ENCODE data around the gene RMND5B.
A peak's percentile ranks its signal among the peaks of the same experiment; 100 is the strongest.
"Not testable (repeated sequence)": the region's sequence is repeated elsewhere in the genome, so short reads cannot be mapped to it uniquely, and the experiment has no call there.

RMND5B gene

DNA sequence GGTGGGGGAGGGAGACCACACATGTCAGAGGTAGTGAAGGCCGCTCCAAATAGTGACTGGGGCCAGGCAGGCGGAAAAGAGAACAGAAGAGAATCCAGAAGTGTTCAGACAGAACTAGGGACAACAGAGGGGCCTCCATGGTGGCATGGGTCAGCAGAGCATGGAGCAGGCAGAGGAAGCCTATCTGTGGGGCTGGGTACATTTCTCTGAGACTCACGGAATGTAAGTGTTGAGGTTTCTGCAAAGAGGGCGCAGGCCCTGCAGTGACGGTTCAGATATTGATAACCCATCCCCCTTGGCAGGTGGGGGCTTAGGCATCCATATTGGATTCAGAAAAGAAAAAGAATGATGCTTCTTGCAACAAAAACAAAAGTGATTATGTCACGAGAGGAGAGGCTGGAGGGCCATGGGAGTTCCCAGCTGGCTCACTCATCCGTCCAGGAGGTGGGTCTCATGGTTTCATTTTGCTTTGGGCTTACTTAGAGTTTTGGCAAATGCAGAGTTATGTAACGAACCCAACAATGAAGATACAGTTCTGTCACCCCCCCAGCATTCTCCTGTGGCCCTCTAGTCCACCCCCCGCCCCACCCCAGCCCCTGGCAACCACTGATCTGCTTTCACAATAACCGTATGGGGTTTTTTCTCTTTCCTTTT is 5.4 kb upstream of the RMND5B start:
- DNase-seq (ENCODE audit: low read depth): no peak

DNA sequence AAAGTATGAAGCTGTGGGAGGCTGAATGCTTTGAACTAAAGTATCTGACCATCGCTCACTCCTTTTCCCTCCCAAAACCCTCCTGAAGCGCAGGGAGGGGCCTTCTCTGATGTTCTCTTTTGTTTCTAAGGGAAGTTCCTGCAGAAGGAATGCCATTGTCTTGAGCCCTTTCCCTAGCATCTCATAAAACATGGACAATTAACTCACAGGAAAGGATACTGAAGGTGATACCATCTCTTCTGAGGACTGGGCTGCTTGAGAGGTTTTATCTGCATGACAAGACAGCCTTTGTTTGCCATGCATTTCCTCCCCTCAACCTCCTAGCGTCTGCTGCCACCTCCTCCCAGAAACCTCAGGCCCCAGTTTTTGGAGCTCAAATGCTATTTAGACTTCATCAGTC is 4.3 kb upstream of the RMND5B start:
- no peak for DNase-seq (ENCODE audit: low read depth)
- no peak overlapping the region for H3K4me3 ChIP-seq (ENCODE audit: low read depth, low read length)

More for the DNA sequence above, 5.4 kb upstream of the RMND5B start:
- no peak overlapping the region for H3K4me3 ChIP-seq (ENCODE audit: low read depth, low read length)

DNA sequence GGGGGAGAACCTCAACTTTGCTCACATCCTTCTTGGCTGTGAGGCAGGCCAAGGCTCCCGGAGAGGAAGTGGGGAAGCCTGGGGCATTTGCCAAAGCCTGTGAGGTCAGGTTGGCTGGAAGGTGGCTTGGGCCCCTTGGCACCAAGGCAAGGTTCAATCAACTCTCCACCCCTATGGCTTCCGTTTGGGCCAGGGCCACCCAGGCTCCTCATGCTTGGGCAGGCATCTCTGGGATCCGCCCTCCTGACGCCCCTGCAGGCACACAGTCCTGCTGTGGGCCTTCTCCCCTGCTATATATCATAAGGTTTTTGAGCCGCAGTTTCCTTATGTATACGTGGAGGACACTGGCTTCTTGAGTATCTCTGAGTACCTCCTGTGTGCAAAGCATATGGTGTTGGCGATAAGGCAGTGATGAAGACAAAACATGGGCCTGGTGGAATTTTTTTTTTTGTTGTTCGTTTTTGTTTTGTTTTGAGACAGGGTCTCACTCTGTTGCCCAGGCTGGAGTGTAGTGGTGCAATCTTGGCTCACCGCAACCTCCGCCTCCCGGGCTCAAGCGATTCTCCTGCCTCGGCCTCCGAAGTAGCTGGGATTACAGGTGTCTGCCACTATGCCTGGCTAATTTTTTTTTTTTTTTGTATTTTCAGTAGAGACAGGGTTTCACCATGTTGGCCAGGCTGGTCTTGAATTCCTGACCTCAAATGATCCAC is 3.4 kb upstream of the RMND5B start:
- DNase-seq (ENCODE audit: low read depth); H3K4me3 ChIP-seq (ENCODE audit: low read depth, low read length): not testable (repeated sequence)

DNA sequence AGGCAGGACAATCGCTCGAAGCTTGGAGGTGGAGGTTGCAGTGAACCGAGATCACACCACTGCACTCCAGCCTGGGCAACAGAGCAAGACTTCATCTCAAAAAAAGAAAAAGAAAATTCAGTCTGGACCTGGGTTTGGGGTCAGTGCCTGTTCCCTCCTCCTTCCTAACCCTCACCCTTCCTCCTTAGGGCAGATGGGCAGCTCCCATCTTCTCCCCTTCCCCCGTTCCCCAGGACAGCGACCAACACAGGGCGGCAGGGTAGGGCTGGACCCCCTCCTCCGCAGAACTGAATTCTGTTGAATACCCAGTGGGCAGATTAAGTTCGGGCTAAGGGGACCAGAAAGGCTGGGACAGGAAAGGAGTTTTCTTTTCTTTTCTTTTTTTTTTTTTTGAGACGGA is 1.5 kb upstream of the RMND5B start:
- DNase-seq (ENCODE audit: low read depth): no peak
- H3K4me3 ChIP-seq (ENCODE audit: low read depth, low read length): no peak overlapping the region

DNA sequence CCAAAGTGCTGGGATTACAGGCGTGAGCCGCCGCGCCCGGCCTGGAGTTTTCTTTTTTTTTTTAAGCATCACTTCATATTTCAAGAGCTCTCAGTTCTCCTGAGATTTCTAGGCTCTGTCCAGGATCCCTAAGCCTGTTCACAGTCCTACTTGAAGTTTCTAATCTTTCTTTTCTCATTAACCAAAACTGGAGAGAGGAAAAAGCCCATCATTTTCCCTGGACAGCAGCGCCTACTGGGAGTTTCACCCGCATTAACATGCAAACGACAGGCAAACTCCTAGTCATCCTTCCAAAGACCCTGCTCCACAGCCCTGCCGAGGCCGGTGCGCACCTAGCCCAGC is 609 bp upstream of the RMND5B start:
- peak overlapping the region; percentile 74 for H3K4me3 ChIP-seq (ENCODE audit: low read depth, low read length)
- not testable (repeated sequence) for DNase-seq (ENCODE audit: low read depth)

DNA sequence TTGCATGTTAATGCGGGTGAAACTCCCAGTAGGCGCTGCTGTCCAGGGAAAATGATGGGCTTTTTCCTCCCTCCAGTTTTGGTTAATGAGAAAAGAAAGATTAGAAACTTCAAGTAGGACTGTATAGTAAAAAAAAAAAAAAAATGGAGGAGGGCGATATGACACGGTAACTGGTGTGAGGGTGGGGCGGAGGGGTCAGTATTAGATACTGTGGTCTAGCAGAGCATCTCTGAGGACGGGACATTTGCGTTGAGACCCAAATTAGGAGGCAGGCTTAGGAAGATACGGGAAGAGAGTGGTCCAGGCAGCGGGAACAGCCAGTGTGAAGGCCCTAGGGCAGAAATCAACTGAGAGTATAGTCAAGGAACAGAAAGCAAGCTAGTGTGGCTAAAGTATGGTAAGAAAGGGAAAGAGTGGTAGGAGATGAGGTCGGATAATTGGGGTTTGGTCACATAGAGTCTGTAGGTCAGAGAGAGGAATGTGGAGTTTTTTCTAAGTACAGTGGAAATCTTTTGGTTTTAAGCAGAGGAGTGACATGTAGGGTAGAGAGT is 707 bp downstream of the RMND5B start:
- H3K4me3 ChIP-seq (ENCODE audit: low read depth, low read length): peak overlapping the region; percentile 74
- no peak for DNase-seq (ENCODE audit: low read depth)

DNA sequence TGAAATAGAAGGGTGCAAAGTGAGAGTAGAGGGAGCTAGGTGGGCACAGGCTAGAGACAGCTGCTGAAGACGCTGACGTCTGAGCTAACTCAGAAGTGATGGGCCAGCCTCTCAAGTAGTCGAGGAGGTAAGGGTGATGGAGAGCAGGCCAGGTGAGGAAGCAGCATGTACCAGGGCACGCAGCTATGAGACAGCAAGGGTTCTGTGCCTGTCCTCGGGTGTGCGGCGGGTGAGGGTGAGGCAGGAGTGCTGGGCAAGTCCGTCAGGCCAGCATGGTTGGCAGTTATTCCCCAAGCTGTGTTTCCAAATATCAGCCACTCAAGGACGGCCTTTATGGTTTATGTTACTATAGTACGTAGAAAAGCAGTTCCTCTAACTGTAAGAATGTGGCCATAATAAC is 6.2 kb downstream of the RMND5B start:
- H3K4me3 ChIP-seq (ENCODE audit: low read depth, low read length): no peak overlapping the region
- no peak for DNase-seq (ENCODE audit: low read depth)

DNA sequence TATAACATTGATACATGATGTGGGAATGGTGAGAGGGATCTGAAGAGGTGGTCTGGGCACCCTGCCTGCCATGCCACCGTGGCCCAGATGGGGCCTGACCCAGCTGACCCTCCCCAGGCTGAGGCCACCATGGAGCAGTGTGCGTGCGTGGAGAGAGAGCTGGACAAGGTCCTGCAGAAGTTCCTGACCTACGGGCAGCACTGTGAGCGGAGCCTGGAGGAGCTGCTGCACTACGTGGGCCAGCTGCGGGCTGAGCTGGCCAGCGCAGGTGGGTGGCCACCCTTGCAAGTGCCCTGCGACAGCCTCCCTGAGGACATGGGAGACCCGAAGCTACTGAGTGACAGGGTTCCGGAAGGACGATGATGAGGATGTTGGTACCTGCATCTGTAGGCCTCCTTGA is 7.2 kb downstream of the RMND5B start:
- no peak for DNase-seq (ENCODE audit: low read depth)
- H3K4me3 ChIP-seq (ENCODE audit: low read depth, low read length): no peak overlapping the region

DNA sequence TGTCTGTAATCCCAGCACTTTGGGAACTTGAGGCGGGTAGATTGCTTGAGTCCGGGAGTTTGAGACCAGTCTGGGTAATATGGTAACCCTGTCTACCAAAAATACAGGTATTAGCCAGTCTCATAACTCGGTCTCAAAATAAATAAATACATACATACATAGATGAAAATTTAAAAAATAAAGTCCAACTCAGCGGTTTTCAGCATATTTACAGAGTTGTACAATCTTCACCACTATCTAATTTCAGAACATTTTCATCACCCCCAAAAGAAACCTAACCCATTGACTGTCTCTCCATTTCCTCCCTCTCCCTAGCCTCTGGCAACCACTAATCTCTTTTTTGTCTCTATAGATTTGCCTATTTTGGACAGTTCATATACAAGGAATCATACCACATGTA is 10.7 kb downstream of the RMND5B start:
- H3K4me3 ChIP-seq (ENCODE audit: low read depth, low read length): no peak overlapping the region
- no peak for DNase-seq (ENCODE audit: low read depth)

DNA sequence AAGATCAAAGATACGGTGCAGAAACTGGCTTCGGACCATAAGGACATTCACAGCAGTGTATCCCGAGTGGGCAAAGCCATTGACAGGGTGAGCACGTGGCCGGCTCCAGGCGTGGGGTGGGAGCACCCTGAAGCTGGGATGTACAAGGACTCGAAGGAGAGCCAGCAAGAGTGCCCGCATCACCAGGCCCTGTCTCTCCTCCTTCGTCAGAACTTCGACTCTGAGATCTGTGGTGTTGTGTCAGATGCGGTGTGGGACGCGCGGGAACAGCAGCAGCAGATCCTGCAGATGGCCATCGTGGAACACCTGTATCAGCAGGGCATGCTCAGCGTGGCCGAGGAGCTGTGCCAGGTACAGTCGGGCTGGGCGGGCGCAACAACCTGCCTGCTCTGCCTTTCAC is 11.8 kb downstream of the RMND5B start:
- H3K4me3 ChIP-seq (ENCODE audit: low read depth, low read length): no peak overlapping the region
- no peak for DNase-seq (ENCODE audit: low read depth)

DNA sequence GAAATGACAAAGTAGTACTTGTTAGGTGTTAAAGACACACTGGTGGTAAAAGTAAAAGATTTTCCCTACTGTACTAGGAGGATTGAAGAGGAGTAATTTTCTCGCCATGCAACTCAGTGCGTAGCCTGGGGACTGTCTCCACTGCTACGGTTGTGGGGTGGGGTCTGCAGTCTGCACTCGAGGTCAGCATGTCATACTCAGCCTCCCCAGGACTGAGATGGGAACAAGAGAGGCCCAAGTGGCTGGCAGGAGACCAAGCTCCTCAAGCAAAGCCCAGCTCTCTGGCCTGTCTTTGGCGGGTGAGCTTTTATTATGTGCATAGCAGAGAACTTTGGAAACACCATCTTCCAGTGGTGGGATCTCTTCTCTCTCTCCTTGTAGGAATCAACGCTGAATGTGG is 12.4 kb downstream of the RMND5B start:
- DNase-seq (ENCODE audit: low read depth): no peak
- H3K4me3 ChIP-seq (ENCODE audit: low read depth, low read length): no peak overlapping the region

DNA sequence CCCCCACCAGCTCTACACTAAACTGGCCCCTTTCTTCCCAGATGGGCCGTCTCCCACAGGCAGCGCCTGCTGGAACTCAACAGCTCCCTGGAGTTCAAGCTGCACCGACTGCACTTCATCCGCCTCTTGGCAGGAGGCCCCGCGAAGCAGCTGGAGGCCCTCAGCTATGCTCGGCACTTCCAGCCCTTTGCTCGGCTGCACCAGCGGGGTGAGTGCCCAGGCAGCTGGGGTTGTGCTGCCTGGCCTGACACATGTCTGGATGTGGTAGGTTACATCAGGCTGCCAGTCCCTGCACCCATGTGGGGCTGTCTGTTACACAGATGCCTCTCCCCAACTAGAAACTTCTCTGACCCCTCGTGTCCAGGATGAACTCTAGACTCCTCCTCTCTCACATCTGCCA is 13.1 kb downstream of the RMND5B start:
- no peak overlapping the region for H3K4me3 ChIP-seq (ENCODE audit: low read depth, low read length)
- DNase-seq (ENCODE audit: low read depth): peak; percentile 37

DNA sequence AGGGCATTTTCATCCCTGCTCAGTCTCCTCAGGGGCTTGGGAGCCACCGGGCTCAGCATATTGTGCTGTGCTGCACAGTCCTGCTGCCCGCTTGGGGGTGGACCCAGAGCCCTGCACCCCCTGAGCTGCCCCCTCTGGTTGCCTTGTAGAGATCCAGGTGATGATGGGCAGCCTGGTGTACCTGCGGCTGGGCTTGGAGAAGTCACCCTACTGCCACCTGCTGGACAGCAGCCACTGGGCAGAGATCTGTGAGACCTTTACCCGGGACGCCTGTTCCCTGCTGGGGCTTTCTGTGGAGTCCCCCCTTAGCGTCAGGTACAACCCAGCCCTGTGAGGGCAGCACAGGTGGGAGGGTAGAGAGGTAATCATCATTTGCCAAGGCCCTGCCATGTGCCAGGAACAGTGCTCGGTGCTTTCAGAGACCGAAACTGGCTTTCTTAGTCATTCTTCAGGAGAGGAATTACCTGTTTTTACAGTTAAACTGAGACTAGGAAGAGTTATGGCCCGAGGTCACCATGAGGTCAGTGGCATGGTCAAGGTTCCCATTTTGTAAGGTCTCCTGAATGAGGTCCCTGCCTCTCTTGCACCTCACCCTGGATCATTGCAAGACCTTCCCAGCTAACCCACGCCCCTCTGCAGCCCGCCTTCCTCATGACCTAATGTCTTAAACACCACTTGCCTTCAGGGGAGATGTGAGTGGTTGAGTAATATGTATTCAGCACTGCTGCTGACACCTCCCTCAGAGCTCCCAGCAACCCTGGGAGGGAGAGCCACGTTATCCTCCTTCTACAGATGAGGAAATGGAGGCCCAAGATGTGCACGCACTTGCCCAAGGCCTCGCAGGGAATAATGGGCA is 15.4 kb downstream of the RMND5B start:
- DNase-seq (ENCODE audit: low read depth): no peak
- no peak overlapping the region for H3K4me3 ChIP-seq (ENCODE audit: low read depth, low read length)

DNA sequence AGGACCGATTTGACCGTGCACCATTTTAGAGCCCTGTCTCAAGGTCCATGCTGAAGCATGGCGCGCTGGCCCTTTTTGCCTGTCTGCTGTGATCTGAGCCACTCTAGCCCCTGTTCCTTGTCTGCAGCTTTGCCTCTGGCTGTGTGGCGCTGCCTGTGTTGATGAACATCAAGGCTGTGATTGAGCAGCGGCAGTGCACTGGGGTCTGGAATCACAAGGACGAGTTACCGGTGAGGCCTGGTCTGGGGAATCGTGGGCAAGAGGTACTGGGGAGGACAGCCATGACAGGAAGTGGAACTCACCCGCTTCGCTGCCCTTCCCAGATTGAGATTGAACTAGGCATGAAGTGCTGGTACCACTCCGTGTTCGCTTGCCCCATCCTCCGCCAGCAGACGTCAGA is 16.6 kb downstream of the RMND5B start:
- DNase-seq (ENCODE audit: low read depth): no peak
- no peak overlapping the region for H3K4me3 ChIP-seq (ENCODE audit: low read depth, low read length)

DNA sequence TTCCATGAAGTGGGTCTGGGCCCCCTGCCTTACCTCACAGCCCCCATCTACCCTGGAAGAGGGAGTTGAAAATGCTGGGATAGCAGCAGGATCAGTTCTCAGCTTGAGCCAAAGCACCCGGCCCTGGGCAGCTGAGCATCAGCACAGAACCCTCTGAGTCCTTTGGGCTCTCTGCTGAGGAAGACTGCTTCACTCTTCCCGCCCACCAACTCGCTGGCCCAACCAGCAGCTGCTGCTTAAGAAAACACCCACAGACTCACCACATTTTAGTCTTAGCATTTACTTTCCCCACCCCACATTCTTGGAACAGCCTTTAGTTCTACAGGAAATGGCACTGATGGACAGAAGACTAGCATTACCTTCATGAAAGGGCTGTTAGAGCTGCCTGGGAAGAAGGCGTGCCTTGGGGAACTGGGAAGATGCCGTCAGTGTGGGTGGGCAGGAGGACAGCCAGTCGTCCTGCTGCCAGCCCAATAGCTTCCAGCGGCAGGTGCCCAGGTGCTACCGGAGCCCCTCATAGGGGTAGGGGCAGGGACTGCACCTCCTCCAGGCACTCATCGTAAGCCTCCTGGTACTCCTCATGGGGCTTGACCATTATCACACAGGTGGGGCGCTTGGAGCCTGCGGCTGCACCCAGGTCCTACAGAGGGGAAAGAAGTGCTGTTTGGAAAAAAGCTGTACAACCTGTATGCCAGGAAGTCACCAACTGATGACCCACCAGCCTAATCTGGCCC is 18.6 kb downstream of the RMND5B start:
- DNase-seq (ENCODE audit: low read depth): no peak
- H3K4me3 ChIP-seq (ENCODE audit: low read depth, low read length): no peak overlapping the region

DNA sequence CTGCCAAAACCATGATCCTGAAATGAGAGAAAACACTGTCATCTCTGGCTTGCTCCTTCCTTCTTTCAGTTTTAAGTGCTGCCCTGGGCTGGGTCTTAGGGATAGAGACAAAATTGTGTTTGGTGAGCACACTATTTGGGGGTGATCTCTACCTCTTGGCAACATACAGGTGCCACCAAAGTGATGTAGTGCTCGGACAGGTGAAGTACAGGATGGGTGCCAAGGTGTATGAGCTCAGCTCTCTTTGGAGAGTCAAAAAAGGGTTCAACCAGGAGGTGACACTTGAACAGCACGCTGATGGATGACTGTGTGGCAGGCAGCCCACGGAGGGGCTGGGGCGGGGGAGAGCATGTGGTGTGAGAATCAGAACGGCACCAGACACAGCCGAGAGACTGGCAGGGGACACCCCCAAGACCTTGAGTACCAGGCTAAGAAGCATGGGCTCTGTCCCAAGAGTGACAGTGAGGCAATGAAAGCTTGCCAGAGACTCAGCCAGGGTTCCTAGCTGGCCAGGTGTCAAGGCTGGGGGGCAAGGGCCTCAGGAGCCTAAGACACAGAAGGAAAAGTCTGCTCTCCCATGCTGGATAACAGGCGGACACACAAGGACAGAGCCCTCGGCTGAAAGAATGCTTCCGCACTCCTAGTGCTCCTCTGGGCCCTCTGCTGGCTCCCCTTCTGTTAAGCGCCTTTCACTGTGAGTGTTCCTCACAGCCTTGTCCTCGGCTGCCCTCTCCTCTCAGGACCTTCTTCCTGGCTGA is 20.3 kb downstream of the RMND5B start:
- DNase-seq (ENCODE audit: low read depth): no peak
- H3K4me3 ChIP-seq (ENCODE audit: low read depth, low read length): no peak overlapping the region

DNA sequence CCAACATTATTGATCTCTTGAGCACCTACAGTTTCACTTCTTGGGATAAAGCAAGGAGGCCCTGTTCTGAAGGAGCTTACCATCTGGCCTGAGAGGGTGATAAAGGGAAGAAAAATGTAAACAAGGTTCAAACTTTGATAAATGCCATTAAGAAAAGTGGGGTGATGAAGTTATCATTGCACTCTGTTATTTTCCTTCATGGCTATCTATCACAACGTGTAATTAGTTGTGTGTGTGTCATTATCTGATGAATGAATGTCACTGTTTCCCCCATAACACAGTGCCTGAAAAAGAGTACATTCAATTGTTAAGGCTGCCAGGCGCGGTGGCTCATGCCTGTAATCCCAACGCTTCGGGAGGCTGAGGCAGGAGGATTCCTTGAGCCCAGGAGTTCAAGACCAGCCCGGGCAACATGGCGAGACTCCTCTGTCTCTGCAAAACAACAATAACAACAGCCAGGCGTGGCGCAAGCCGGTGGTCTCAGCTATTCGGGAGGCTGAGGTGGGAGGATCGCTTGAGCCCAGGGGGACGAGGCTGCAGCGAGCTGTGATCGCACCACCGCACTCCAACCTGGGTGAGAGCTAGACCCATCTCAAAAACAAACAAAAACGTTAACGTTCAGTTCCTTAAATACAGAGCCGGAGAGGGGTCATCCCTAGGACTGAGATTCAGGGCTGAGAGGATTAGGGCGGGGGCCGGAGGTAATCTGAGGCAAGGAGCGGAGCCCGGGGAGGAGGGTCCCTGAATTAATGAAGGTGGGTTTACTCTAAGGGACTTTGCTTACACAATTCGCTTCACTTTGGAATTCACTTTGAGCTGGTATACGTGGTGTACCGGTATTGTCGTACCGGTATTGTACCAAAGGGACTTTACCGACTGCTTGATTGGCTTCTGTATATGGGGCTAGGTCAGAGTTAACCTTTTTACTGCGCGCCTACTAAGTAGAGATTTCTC is 22.0 kb downstream of the RMND5B start:
- H3K4me3 ChIP-seq (ENCODE audit: low read depth, low read length): peak overlapping the region; percentile 58
- no peak for DNase-seq (ENCODE audit: low read depth)
